Epithelial cell of esophagus (primary cell): ENCODE measurements around the gene FAM221B.

Experiments
- DNase-seq: peaks from one replicate; pipeline ENCODE4 v3.0.0; 2010; ENCODE audit warnings: low read depth
- H3K4me3 ChIP-seq: 2 replicates; pipeline ENCODE4 v1.5.1; 2011; ENCODE audit warnings: mild to moderate bottlenecking, low read length, control low read depth
- CTCF ChIP-seq: IDR thresholded peaks from 2 replicates; pipeline ENCODE4 v1.5.1; 2011; ENCODE audit warnings: low read depth, mild to moderate bottlenecking, low read length, control low read depth, inconsistent platforms; ENCODE audit not compliant: insufficient read depth; ENCODE audit errors: missing control alignments

Gene FAM221B

GRCh38 chr9:35769763-35770162 lies 58.8 kb downstream of the FAM221B start:
- no peak for TF ChIP-seq CTCF
- no peak for DNase-seq
- no peak overlapping the region for H3K4me3 ChIP-seq

- no peak for TF ChIP-seq CTCF
- no peak for DNase-seq
- H3K4me3 ChIP-seq, result no peak overlapping the region
Observed at GRCh38 chr9:35767458-35767857, 61.1 kb downstream of the FAM221B start.

GRCh38 chr9:35766997-35767396 lies 61.5 kb downstream of the FAM221B start:
- no peak overlapping the region for H3K4me3 ChIP-seq
- DNase-seq, result no peak
- no peak for TF ChIP-seq CTCF
